HG02623 (cell line): ENCODE measurements around the gene CYTH3.
"Not testable (repeated sequence)": the region's sequence is repeated elsewhere in the genome, so short reads cannot be mapped to it uniquely, and the experiment has no call there.

ENCODE experiments used
- ATAC-seq: cut with Tn5 transposase; IDR thresholded peaks from one replicate; pipeline ENCODE4 v1.9.1; 2021; ENCODE audit warnings: moderate library complexity; ENCODE audit not compliant: unreplicated experiment

The CYTH3 gene

DNA sequence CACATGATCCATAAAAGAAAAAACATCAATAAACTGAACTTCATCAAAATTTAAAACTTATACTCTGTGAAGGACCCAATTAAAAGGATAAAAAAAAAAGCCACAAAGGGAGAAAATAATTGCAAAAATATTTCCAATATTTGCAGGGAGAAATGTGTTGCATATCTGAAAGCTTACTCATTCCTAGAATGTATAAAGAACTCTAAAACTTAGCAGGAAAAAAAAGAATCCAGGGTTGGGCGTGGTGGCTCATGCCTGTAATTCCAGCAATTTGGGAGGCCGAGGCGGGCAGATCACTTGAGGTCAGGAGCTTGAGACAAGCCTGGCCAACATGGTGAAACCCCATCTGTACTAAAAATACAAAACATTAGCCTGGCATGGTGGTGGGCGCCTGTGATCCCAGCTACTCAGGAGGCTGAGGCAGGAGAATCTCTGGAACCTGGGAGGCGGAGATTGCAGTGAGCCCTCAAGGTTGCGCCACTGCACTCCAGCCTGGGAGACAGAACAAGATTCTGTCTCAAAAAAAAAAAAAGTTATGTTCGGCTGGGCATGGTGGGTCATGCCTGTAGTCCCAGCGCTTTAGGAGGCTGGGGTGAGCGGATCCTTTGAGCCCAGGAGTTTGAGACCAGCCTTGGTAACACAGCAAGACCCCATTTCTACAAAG is 11.1 kb upstream of the CYTH3 start:
- ATAC-seq, result not testable (repeated sequence)

- ATAC-seq, result no peak
Measured at GRCh38 chr7:6279937-6280336, 7.5 kb upstream of the CYTH3 start.

DNA sequence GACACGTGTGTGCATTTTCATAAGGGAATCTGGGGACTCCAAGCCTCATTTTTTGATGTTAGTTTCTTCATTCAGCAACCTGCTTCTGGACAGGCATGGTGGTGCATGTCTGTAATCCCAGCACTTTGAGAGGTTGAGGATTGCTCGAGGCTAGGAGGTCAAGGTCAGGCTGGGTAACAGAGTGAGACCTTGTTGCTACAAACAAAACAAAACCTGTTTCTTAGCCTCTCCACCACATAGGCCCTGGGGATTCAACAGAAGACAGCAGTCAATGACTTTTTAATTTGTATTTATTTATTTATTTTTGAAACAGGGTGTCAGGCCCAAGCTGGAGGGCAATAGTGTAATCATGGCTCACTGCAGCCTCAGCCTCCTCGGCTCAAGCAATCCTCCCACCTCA is 6.9 kb upstream of the CYTH3 start:
- ATAC-seq, result no peak

- ATAC-seq, result no peak
Measured at GRCh38 chr7:6278749-6279310, 6.4 kb upstream of the CYTH3 start.

- ATAC-seq, result no peak
Measured at GRCh38 chr7:6277476-6277875, 5.1 kb upstream of the CYTH3 start.

DNA sequence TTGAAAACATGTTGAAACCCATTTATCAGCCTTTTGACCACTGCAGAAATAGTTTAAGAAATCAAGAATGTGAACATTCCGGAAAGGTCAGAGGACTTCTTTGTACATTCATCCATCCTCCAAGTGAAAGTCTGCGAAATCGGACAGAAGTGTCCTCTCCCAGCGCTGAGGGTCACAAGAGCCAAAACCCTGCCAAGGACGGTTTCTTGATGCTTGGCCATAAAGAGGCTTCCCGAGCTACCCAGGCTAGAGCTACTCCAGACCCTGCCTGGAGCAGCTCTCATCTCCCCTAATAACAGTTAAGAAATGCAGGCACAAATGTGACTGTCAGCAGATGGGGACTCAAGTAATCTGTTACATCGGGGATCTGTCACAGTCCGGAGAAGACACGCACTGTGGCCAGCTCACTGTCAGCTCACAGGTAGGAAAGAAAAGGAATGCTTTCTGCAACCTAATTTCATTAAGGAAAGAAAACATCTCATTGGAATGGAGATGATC is 4.5 kb upstream of the CYTH3 start:
- no peak for ATAC-seq

- no peak for ATAC-seq
Measured at GRCh38 chr7:6274743-6275142, 2.3 kb upstream of the CYTH3 start.

- ATAC-seq, result no peak
Measured at GRCh38 chr7:6273917-6274630, 1.6 kb upstream of the CYTH3 start.

GRCh38 chr7:6273380-6273837 is 985 bp upstream of the CYTH3 start:
- ATAC-seq, result no peak

GRCh38 chr7:6271694-6272440 is 557 bp downstream of the CYTH3 start:
- no peak for ATAC-seq

- ATAC-seq, result no peak
Measured at GRCh38 chr7:6271060-6271658, 1.3 kb downstream of the CYTH3 start.

DNA sequence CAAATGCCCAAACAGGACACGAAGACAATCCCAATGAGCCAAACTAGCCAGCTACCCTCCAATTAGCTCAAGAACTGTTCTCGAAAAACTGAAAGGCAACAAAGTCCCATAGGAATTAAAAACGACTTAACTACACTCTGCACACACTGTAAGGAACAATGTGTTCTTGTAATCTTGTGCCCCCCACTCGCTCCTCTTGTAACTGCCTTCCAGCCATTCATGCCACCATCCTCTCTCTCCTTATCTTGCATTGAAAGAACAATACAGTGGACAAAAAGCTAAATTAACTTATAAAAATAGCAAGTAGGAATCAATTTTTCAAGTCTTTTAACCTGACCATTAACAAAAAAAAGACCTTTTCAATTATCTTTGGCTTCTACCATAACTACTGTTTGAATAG is 2.9 kb downstream of the CYTH3 start:
- ATAC-seq, result no peak

- no peak for ATAC-seq
Measured at GRCh38 chr7:6268907-6269306, 3.5 kb downstream of the CYTH3 start.

GRCh38 chr7:6268023-6268900 is 4.2 kb downstream of the CYTH3 start:
- no peak for ATAC-seq

DNA sequence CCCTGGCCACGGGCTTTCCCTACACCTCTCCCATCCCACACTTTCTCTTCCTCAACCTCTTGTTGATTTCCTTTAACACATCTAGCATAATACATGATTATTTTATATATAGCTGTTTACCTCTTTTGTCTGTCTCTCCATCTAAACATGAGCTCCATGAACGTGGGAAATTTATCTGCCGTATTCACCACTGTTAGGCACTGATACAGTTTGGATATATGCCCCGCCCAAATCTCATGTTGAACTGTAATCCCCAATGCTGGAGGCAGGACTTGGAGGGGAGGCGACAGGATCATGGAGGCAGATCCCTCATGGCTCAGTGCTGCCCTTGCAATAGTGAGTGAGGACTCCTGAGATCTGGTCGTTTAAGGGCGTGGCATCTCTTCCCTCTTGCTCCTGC is 5.7 kb downstream of the CYTH3 start:
- ATAC-seq, result no peak

GRCh38 chr7:6262221-6262620 is 10.2 kb downstream of the CYTH3 start:
- no peak for ATAC-seq

- ATAC-seq, result no peak
Measured at GRCh38 chr7:6261699-6262098, 10.7 kb downstream of the CYTH3 start.

- no peak for ATAC-seq
Measured at GRCh38 chr7:6260291-6261187, 11.9 kb downstream of the CYTH3 start.

DNA sequence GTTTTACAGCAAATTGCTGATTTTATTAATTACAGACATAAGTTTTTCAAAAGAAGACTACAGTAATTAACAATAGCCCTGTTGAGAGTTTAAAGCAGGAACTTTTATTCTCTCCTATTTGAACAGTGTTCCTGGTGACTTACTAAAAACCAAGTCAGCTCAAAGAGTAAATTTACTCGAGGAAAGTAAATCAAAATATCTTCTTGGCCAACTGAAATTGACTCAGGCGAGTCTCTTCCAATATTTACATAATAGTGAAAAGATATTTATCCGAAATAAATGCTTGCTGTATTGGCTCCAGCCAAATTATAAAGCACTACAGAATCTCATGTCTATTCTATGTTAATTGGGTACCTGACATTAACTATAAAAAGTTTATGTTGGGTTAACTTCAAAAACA is 13.2 kb downstream of the CYTH3 start:
- ATAC-seq, result no peak
